Ovary (tissue), 9 donors: ENCODE data around the gene FHL5. TPM values are rescaled to one million over a fixed set of nuclear protein-coding genes. Genes with fewer than 3 reads are reported as not detected.

Source experiments
- DNase-seq, 5 donors: peaks; one replicate each; pipeline ENCODE4 v3.0.0-alpha.2; 2019 to 2020
- H3K27ac ChIP-seq, 2 donors: fragments of 200-600 bp; one replicate each; pipeline versions ENCODE4 v1.5.1 to v1.8.0; 2019 to 2022
- H3K27me3 ChIP-seq: fragments of 200-600 bp; one replicate; pipeline ENCODE4 v1.8.0; 2022
- H3K36me3 ChIP-seq: fragments of 200-600 bp; sonication (generic); one replicate; pipeline ENCODE4 v1.5.1; 2019
- H3K4me1 ChIP-seq: one replicate; pipeline ENCODE4 v1.8.1; 2013; ENCODE audit warnings: mild to moderate bottlenecking, moderate library complexity; ENCODE audit not compliant: insufficient read depth
- H3K4me3 ChIP-seq: fragments of 200-600 bp; sonication (generic); one replicate; pipeline ENCODE4 v1.5.1; 2017
- H3K9me3 ChIP-seq, 2 donors: fragments of 200-600 bp in 1 of 2; sonication (generic) in 1 of 2; one replicate each; pipeline versions ENCODE4 v1.5.1 to v1.8.1; 2013 to 2019; ENCODE audit warnings: mild to moderate bottlenecking in 1 of 2, moderate library complexity in 1 of 2
- EP300 ChIP-seq: sonication (generic); formaldehyde crosslinking; IDR thresholded peaks from one replicate; pipeline ENCODE4 v1.6.1; 2017; ENCODE audit warnings: antibody characterized with exemption
- POLR2A ChIP-seq: fragments of 450-650 bp; IDR thresholded peaks from one replicate; pipeline ENCODE4 v1.6.1; 2017; ENCODE audit warnings: antibody characterized with exemption, mild to moderate bottlenecking, moderate library complexity
- WGBS, 3 donors: extraction: QIAGEN DNeasy Blood & Tissue Kit in 1 of 3; methylation state at CpG; one replicate each; pipeline versions ENCODE4 v1.1.5 to v1.1.7; 2013 to 2017; 5-methylcytosine and 5-hydroxymethylcytosine counted together
- intact Hi-C, 4 donors: fragments of 100-400 bp; cut with DNase I; formaldehyde crosslinking; loops; one replicate each; pipeline versions ENCODE4 v1.11.0 to v1.15.1; 2022 to 2023
- polyA plus RNA-seq, 2 donors: library from polyadenylated mRNA; stranded (reverse); fragments of 200-250 nt in 1 of 2; fragments of 350-450 nt in 1 of 2; fragmentation: Illumina TruSeq in 1 of 2; extraction: RNeasy Lipid Tissue Mini Kit (QIAGEN cat#74804) in 1 of 2; gene quantifications; one replicate each; pipeline ENCODE4 v1.2.3, GENCODE V29; 2013 to 2014
- total RNA-seq, 7 donors: library from RNA; depleted of rRNA in 2 of 7; stranded (reverse); fragments of >200 nt in 2 of 7; fragmentation: NEBNext Ultra II Directional in 3 of 7; extraction: Animal tissue kit (Norgen Biotek cat#: 25700) in 3 of 7; gene quantifications; one replicate each; pipeline versions ENCODE4 v1.1.0 to v1.2.4, GENCODE V29; 2016 to 2023
- TF ChIP-seq, protein P1 (sequence below), 3 donors: fragments of 450-650 bp in 2 of 3; fragments of 200-600 bp in 1 of 3; IDR thresholded peaks; one replicate each; pipeline versions ENCODE4 v1.5.1 to v1.8.0; 2016 to 2022; ENCODE audit warnings: antibody characterized with exemption in 3 of 3, mild to moderate bottlenecking in 1 of 3
- donor health status: DM: no; HTN: no; CAD: no; lungs with moderate emphysema.
- donor health status: DM: no; HTN: no; CAD: no.
- donor health status: Bipolar disorder and iron deficiency.
- donor health status: DM: yes; HTN: yes; CAD: no.
- donor health status: DM: no; HTN: no; CAD: no.
- donor health status: DM: yes; HTN: yes; CAD: no.

Gene FHL5
- total and polyA plus RNA-seq, 9 donors, result 3.0 to 31.1 (median 12.0) TPM

DNA sequence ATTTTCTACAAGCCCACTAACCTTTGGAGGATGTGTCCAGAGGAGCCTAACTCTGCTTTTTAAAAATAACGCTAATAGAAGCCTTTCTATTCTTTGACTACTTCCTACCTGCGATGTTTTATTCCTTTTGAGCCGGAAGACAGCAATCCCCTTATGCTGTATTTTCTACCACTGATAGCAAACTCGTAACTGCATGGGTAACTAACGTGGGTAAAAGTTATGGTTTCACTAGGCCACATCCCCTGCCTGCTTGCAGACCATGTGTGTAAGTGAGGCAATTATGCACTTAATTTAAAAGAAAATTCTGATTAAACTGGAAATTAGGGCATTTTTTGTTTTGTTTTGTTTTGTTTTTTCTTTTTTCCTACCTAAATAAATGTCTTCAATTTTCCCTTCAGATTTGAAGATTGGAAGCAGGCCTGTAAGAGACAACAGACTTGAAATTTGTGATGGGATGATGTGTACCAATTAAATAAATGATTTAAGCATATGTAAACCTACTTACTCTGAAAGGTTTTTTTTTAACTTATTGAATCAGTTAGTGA lies 40.4 kb upstream of the FHL5 start:
- intact Hi-C loops, result no loop called here
- Histone ChIP-seq H3K27me3 (no peaks in the 10 kb centered on the region), H3K9me3 (no peaks in the 10 kb centered on the region), H3K36me3 (no peaks in the 10 kb centered on the region), H3K27ac (peak overlapping the region; percentile 84 to 89), H3K4me3 (peak overlapping the region; percentile 87), H3K4me1 (peaks cover 8% of the 10 kb centered on the region)
- WGBS, 3 donors, result 0 to 1% (median 1%) methylated on average over 5 of the region's 5 CpGs
- TF ChIP-seq EP300, result no peak
- no peak for DNase-seq

GRCh38 chr6:96528193-96528592 lies 34.7 kb upstream of the FHL5 start:
- H3K27ac ChIP-seq, result no peak overlapping the region
- TF ChIP-seq POLR2A (no peak), EP300 (no peak)
- TF ChIP-seq, protein P1, sequence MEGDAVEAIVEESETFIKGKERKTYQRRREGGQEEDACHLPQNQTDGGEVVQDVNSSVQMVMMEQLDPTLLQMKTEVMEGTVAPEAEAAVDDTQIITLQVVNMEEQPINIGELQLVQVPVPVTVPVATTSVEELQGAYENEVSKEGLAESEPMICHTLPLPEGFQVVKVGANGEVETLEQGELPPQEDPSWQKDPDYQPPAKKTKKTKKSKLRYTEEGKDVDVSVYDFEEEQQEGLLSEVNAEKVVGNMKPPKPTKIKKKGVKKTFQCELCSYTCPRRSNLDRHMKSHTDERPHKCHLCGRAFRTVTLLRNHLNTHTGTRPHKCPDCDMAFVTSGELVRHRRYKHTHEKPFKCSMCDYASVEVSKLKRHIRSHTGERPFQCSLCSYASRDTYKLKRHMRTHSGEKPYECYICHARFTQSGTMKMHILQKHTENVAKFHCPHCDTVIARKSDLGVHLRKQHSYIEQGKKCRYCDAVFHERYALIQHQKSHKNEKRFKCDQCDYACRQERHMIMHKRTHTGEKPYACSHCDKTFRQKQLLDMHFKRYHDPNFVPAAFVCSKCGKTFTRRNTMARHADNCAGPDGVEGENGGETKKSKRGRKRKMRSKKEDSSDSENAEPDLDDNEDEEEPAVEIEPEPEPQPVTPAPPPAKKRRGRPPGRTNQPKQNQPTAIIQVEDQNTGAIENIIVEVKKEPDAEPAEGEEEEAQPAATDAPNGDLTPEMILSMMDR (IDR thresholded peaks at IDR 0.05), result no peak
- intact Hi-C loops, result no loop called here
- DNase-seq, result no peak
- no peaks in the 10 kb centered on the region for H3K27me3 ChIP-seq
- H3K9me3 ChIP-seq, result no peaks in the 10 kb centered on the region
- H3K4me1 ChIP-seq, result no peaks in the 10 kb centered on the region
- no peaks in the 10 kb centered on the region for H3K36me3 ChIP-seq
- no peak overlapping the region for H3K4me3 ChIP-seq
- 96 to 98% (median 98%) methylated on average over 3 of the region's 3 CpGs for WGBS, 3 donors

GRCh38 chr6:96532399-96532798 lies 30.5 kb upstream of the FHL5 start:
- 60 to 68% (median 68%) methylated on average over 1 of the region's 1 CpG for whole genome bisulfite sequencing, 3 donors
- no peaks in the 10 kb centered on the region for H3K4me1 ChIP-seq
- TF ChIP-seq EP300, result no peak
- no peak for TF ChIP-seq POLR2A
- TF ChIP-seq, protein P1 (IDR thresholded peaks at IDR 0.05), result no peak
- H3K36me3 ChIP-seq, result no peaks in the 10 kb centered on the region
- no peaks in the 10 kb centered on the region for H3K9me3 ChIP-seq
- intact Hi-C loops, result no loop called here
- H3K27me3 ChIP-seq, result no peaks in the 10 kb centered on the region
- no peak overlapping the region for H3K27ac ChIP-seq
- H3K4me3 ChIP-seq, result no peak overlapping the region
- no peak for DNase-seq

GRCh38 chr6:96537726-96538125 lies 25.2 kb upstream of the FHL5 start:
- H3K4me3 ChIP-seq, result no peak overlapping the region
- no peaks in the 10 kb centered on the region for H3K9me3 ChIP-seq
- intact Hi-C loops, result no loop called here
- WGBS, 3 donors, result 75 to 83% (median 78%) methylated on average over 5 of the region's 5 CpGs
- no peaks in the 10 kb centered on the region for H3K27me3 ChIP-seq
- no peaks in the 10 kb centered on the region for H3K36me3 ChIP-seq
- no peak for DNase-seq
- no peak overlapping the region for H3K27ac ChIP-seq
- TF ChIP-seq POLR2A, result no peak
- TF ChIP-seq, protein P1 (IDR thresholded peaks at IDR 0.05), result no peak
- no peak for TF ChIP-seq EP300
- no peaks in the 10 kb centered on the region for H3K4me1 ChIP-seq

DNA sequence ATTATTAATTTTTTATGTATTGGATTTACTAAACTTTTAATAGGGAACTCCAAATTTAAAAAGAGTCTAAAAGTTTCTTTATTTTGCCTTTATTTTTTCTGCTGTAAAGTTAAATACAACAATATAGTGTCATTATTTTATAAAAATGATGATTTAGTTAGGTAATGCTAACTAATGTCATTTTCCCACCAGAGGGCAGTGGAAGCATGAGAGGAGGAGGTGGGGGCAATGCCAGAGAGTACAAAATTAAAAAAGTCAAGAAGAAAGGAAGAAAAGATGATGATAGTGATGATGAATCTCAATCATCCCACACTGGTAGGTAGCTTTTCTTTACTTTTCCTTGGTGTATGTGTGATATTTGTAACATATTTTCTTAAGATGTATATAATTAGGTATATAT lies 20.2 kb upstream of the FHL5 start:
- DNase-seq, result no peak
- no peaks in the 10 kb centered on the region for H3K27me3 ChIP-seq
- TF ChIP-seq POLR2A, result no peak
- no peak for TF ChIP-seq EP300
- TF ChIP-seq, protein P1 (IDR thresholded peaks at IDR 0.05), result no peak
- no peaks in the 10 kb centered on the region for H3K4me1 ChIP-seq
- H3K36me3 ChIP-seq, result no peaks in the 10 kb centered on the region
- H3K4me3 ChIP-seq, result no peak overlapping the region
- H3K9me3 ChIP-seq, result no peaks in the 10 kb centered on the region
- no peak overlapping the region for H3K27ac ChIP-seq
- intact Hi-C loops, result no loop called here
